GM12872 (cell line): ENCODE data around the gene KLHDC4.

Experiments
- CTCF ChIP-seq: IDR thresholded peaks from 3 replicates; pipeline ENCODE4 v1.5.1; 2011; ENCODE audit warnings: low read depth, mild to moderate bottlenecking, low read length, moderate library complexity; ENCODE audit not compliant: insufficient read depth

KLHDC4 gene

DNA sequence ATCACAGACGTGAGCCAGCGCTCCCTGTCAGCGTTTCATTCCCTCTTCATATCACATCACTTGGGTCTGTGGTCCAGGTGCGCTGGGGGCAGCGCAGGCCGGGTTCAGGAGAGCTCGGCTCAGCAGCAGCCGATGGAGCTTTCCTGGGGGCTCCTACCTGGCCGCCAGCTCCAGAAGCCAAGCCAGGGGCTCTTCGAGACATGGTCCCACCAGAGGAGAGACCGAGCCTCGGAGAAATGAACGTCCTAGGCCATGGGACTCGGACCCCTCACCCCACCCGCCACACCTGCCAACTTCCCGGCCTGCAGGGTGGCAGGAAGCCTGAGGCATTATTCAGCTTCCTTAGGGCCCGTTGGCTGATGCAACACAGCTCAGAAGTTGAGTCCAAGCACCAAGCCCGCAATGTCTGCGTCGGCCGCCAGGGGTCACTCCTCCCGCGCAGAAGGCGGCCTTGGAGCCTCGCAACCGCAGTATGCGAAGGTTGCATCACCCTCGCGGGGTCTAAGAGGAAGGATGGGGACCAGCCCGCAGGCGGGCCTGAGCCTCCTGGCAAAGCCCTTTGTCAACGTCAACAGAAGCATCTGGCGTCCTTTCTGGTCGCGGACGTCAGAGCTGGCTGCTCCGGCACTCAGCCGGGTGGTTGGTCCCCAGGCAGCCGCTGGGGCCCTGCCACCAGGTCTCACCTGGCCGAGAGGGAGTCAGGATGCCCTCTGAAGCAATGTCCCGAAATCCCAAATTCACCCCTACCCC, 13.2 kb upstream of the KLHDC4 start:
- peak; percentile 97 for TF ChIP-seq CTCF

DNA sequence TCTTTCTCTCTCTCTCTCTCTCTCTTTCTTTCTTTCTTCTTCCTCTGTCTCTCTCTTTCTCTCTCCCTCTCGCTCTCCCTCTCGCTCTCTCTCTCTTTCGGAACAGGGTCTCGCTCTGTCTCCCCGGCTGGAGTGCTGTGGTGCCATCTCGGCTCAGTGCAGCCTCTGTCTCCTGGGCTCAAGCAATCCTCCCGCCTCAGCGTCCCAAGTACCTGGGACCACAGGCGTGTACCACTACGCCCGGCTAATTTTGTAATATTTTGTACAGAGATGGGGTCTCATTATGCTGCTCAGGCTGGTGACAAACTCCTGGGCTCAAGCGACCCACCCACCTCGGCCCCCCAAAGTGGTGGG, 12.7 kb upstream of the KLHDC4 start:
- TF ChIP-seq CTCF: no peak

DNA sequence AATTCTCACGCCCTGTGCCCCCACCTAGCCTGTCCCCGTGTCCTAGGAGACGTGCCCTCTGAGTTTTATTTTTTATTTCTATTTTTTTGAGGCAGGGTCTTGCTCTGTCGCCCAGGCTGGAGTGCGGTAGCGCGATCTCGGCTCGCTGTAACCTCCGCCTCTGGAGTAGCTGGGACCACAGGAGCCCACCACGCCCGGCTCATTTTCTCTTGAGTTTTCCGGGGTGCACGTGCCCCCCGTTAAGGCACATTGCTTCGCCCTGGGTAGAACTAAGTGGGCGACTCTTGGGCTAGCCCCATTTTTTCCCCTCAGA, 655 bp upstream of the KLHDC4 start:
- TF ChIP-seq CTCF: no peak

DNA sequence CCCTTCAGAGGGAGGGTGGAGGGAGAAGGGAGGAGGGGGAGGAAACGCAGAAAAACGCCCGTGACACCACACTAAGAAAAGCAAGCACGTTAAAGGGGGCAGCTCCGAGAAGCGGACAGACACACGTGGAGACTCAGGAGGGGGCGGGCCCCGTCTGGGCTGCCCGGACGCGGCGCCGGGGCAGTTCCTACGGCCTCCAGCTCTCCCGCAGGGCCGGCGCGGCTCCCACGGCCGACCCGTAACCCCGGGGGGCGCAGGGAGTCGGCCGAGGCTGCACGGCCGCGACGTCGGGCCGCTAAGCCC, 362 bp downstream of the KLHDC4 start:
- TF ChIP-seq CTCF: no peak

DNA sequence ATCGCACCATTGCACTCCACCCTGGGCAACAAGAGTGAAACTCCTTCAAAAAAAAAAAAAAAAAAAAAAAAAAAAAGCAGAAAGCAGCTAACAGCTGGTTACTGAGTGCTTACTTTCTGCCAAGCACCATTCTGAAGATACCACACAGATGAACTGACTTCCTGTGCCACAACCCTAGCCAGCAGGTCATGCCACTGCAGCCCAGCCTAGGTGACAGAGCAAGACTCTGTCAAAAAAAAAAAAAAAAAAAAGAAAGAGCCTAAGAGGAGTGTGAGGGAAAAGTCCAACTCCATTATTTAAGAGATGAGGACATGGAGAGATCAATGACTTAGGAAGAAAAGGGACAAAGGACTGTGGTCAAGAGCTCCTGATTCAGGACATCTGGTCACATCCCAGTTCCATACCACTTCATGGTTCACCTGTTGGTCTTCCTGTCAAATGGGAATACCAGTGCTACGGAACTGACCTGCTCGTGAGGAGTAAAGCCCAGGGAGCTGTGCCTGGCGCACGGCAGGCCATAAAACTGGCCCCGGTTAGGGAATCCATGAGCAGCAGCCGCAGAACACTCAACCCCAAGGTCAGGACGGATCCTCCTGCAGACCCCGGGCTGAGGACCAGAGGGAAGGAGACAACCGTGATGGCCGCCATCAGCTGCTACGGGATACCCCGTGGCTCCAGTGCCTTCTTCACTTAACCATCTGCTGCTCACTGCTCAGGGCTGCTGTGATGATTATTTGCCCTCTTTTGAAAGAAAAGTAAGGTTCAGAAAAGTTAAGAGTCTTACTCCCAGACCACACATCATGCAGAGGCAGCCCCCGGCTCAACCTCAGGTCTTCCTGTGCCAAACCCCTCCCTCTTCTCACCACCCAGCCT, 950 bp downstream of the KLHDC4 start:
- TF ChIP-seq CTCF: no peak

- no peak for TF ChIP-seq CTCF
Measured at GRCh38 chr16:87762620-87763019, 3.2 kb downstream of the KLHDC4 start.

DNA sequence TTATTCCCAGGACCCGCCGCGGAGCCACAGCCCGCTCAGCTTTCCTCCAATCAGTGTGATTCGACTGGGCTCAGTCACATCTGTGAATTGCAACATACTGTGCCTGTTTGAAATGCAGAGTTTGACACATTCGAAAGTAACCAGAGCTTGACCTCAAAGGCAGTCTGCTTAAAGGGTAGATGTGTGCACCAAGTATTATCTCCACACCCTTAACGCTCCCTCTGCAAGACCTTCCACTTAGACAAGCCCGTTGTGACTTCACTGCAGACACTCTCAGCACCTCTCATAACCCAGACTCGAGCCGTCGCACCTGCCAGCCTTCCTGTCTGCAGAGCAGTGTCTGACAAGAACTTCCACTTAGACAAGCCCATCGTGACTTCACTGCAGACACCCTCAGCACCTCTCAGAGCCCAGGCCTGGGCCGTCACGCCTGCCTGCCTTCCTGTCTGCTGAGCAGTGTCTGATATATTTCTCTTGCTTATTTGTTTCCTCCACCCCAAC, 3.7 kb downstream of the KLHDC4 start:
- no peak for TF ChIP-seq CTCF
